22Rv1 (cell line): ENCODE measurements around the gene NEURL1B.

Experiments used
- CTCF ChIP-seq: fragments of 450-650 bp; IDR thresholded peaks from 2 replicates; pipeline ENCODE4 v1.5.1; 2017; ENCODE audit warnings: mild to moderate bottlenecking
- ZFX ChIP-seq: fragments of 450-650 bp; IDR thresholded peaks from 2 replicates; pipeline ENCODE4 v1.6.1; 2017; ENCODE audit warnings: antibody characterized with exemption, borderline replicate concordance

GRCh38 chr5:172635038-172635437 is 6.0 kb upstream of the NEURL1B start:
- TF ChIP-seq CTCF (no peak), ZFX (no peak)
